Measurements from ENCODE around the gene SPOCK1. TPM values are rescaled to one million over a fixed set of nuclear protein-coding genes. Genes with fewer than 3 reads are reported as not detected.
A peak's percentile ranks its signal among the peaks of the same experiment; 100 is the strongest.

The SPOCK1 gene
- total RNA-seq, 2 donors from 2014 or later: not detected

DNA sequence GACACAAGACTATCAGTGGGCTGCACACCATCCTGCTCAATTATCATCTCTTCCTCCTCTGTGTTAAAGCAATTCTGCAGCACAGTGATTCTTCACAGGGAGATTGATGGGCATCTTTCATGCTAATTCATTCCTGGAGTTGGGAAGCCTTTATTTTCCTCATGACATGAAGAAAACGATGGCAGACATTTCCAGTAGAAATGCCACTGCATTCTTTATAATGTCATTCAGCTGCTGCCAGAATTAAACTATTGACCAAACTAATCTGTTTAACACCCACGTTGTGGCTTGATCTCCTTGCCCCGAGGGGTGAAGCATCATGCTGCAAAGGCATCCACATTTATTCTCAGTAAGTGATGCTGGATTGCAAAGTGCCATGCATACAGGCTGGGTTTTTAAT lies 273.0 kb downstream of the SPOCK1 start:
- Mint-ChIP-seq H3K9me3 (no peaks in the 10 kb centered on the region), H3K27me3 (ENCODE audit: low read depth) (no peaks in the 10 kb centered on the region), H3K4me1 (ENCODE audit: low read depth) (no peaks in the 10 kb centered on the region), H3K4me3 (no peak overlapping the region), H3K27ac (no peak overlapping the region), H3K36me3 (ENCODE audit: insufficient read depth in 2 of 2) (no peaks in the 10 kb centered on the region)
- DNase-seq: no peak
- ATAC-seq (replicated peaks in 1 of 2): no peak

DNA sequence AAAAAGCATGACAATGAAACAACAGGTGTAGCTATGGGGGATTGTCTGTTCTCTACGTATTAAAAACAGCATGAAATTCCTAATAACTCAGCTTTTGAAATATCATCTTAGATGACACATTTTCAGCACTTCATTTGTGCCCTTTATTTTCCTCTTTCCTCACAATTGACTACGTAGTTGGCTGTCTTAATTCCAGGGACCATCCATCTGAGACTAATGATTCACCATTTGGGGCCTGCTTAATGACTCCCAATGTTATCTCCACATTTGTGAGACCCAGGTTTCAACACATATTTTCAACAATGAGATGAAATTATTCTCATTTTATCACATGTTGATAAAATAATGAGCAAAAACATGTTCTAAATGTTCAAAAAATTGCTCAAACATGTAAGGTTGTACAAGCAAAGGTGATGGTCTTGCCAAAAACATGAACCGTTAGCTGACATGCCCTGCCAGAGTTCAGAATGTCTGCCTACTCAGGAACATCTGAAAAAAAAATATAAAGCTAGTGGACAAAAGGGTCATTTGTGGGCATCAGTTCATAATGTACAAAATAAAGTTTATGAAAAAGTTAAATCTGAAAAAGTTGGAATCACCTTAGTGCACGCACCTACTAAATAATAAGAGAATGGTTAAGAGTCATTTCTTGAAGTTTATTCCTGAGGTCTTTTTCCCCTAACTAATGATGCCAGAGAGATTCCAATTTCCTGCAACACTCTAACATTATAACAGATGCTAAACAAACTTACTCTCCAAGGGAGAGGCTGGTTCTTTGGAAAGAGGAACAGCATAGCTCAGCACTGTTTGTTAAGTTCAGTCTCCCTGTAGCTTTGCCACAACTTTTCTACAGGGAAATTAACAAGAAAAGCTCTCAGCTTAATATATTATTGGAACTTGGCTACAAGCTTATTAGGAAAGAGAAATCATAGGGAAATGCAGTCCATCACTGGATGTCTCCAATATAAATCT lies 275.5 kb downstream of the SPOCK1 start:
- H3K27me3 Mint-ChIP-seq (ENCODE audit: low read depth): no peaks in the 10 kb centered on the region

DNA sequence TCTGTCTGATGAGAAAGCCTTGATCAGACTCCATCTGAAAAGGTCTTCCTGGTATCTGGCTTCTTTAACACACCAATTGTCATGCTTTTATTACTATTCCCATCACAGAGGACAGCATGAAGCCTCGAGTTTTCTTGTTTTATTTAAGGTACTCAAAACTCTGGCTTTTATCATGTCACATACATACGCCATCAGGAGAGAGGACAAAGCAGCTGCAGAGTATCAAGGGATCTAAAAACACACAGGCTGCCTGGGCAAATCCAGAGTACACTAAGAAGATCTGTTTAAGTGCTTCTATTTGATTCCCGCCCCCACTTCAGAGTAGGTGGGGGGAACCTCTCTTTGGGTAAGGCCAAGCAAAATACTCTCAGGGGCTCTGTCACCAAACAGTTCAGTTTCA lies 277.2 kb downstream of the SPOCK1 start:
- Mint-ChIP-seq H3K4me1 (ENCODE audit: low read depth) (no peaks in the 10 kb centered on the region), H3K27ac (no peak overlapping the region), H3K27me3 (ENCODE audit: low read depth) (no peaks in the 10 kb centered on the region), H3K4me3 (no peak overlapping the region), H3K36me3 (ENCODE audit: insufficient read depth in 2 of 2) (no peaks in the 10 kb centered on the region), H3K9me3 (no peaks in the 10 kb centered on the region)
- ATAC-seq (replicated peaks in 1 of 2) (no peak), DNase-seq (no peak)

More for the DNA sequence above, 275.5 kb downstream of the SPOCK1 start:
- Mint-ChIP-seq H3K36me3 (ENCODE audit: insufficient read depth in 2 of 2) (no peaks in the 10 kb centered on the region), H3K9me3 (no peaks in the 10 kb centered on the region), H3K4me1 (ENCODE audit: low read depth) (no peaks in the 10 kb centered on the region), H3K4me3 (no peak overlapping the region), H3K27ac (no peak overlapping the region)
- DNase-seq (no peak), ATAC-seq (replicated peaks in 1 of 2) (no peak)

DNA sequence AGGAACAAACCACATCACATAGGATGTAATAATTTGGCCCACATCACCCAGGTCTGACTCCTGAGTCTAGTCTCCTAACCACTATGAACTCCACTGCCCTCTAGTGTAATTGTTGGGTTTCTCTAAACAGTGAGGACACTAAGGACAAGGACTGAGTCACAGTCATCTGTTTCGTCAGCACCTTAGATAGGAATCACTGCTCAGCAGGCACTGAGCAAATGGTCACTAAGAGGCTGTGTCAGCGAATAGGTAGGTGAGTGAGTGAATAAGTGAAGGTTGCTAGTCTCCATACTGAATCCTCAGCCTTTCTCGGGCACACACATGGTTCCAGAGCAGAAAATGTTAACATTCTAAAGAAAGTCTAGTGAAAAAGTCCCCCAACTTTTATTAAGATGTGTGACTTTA lies 278.6 kb downstream of the SPOCK1 start:
- Mint-ChIP-seq H3K9me3 (no peaks in the 10 kb centered on the region), H3K27ac (no peak overlapping the region), H3K27me3 (ENCODE audit: low read depth) (no peaks in the 10 kb centered on the region), H3K4me1 (ENCODE audit: low read depth) (no peaks in the 10 kb centered on the region), H3K4me3 (no peak overlapping the region), H3K36me3 (ENCODE audit: insufficient read depth in 2 of 2) (peaks cover 0 to 1% of the 10 kb centered on the region in 2 donors)
- DNase-seq (peak in 1 of 2 donors; percentile 8), ATAC-seq (replicated peaks in 1 of 2) (peak; percentile 62 to 76)

DNA sequence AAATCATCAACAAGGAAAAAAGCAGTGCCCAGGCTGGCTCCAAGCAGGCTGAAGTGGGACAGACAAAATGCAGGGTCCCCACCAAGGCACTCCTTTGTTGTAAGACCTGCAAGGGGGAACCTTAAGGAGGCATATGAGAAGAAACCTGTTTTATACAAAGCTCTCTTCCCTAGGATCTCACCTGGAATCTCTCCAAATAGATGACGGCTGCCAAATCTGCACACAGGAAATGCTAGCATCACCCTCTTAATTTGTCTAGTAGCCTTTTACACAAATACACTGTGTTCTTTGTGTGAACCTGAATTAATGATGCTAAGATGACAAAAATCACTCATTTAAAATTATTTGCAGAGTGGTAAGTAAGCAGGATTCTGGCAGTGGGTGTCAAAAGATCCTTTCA lies 280.2 kb downstream of the SPOCK1 start:
- H3K4me3 Mint-ChIP-seq: no peak overlapping the region
- H3K27ac Mint-ChIP-seq: no peak overlapping the region
- DNase-seq (no peak), ATAC-seq (replicated peaks in 1 of 2) (no peak)
- no peaks in the 10 kb centered on the region for H3K4me1 Mint-ChIP-seq (ENCODE audit: low read depth)
- H3K36me3 Mint-ChIP-seq (ENCODE audit: insufficient read depth in 2 of 2): peaks cover 0 to 1% of the 10 kb centered on the region in 2 donors
- no peaks in the 10 kb centered on the region for H3K9me3 Mint-ChIP-seq
- no peaks in the 10 kb centered on the region for H3K27me3 Mint-ChIP-seq (ENCODE audit: low read depth)

DNA sequence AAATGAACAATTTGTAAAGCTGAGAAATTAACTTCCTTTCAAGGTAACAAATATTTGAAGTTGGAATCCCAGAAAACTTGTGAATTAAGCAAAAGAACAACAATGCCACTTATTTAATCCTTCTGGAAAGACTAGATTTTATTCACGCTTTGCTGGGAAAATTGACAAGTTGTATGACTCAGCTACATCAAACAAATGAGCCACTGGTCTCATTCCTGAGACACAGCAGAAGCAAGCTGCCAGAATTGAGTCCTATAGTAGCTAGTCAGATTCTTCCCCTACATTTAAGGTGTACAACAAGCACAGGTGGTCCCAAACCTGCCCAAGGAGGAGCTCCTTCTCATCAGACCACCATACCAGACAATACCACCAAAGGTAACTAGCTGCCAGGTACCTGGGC lies 280.7 kb downstream of the SPOCK1 start:
- no peaks in the 10 kb centered on the region for H3K4me1 Mint-ChIP-seq (ENCODE audit: low read depth)
- DNase-seq: no peak
- H3K9me3 Mint-ChIP-seq: no peaks in the 10 kb centered on the region
- H3K27me3 Mint-ChIP-seq (ENCODE audit: low read depth): no peaks in the 10 kb centered on the region
- H3K27ac Mint-ChIP-seq: no peak overlapping the region
- no peak overlapping the region for H3K4me3 Mint-ChIP-seq
- ATAC-seq (replicated peaks in 1 of 2): no peak
- H3K36me3 Mint-ChIP-seq (ENCODE audit: insufficient read depth in 2 of 2): peaks cover 0 to 1% of the 10 kb centered on the region in 2 donors

DNA sequence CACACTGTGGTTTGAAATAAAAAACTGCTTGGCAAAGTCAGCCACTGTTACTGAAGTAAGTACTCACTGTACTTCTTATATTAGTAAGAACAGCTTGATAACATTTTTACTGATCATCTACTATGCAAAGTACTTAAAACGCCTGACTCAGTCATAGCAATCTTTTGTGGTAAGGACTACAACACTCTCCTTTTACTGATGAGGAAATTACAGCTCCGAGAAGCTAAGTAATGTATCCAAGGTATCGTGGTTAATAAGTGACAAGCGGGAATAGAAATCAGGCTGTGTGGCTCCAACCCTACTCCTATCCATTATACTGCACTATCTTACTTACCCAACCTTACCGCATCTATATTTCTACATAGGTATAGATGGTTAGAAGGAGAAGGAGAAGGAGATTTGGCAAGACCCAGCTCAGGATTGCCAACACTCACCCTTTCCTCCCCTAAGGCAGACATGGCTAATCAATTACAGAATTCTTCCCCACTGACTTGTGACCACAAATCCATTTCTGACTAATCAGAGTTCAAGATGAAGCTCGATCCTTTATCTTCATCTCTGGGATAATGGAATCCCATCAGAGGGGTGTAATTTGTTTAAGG lies 281.4 kb downstream of the SPOCK1 start:
- peaks cover 0 to 1% of the 10 kb centered on the region in 2 donors for H3K36me3 Mint-ChIP-seq (ENCODE audit: insufficient read depth in 2 of 2)
- H3K4me1 Mint-ChIP-seq (ENCODE audit: low read depth): no peaks in the 10 kb centered on the region
- no peak overlapping the region for H3K4me3 Mint-ChIP-seq
- H3K9me3 Mint-ChIP-seq: no peaks in the 10 kb centered on the region
- no peak for DNase-seq
- no peaks in the 10 kb centered on the region for H3K27me3 Mint-ChIP-seq (ENCODE audit: low read depth)
- ATAC-seq (replicated peaks in 1 of 2): no peak
- H3K27ac Mint-ChIP-seq: no peak overlapping the region

DNA sequence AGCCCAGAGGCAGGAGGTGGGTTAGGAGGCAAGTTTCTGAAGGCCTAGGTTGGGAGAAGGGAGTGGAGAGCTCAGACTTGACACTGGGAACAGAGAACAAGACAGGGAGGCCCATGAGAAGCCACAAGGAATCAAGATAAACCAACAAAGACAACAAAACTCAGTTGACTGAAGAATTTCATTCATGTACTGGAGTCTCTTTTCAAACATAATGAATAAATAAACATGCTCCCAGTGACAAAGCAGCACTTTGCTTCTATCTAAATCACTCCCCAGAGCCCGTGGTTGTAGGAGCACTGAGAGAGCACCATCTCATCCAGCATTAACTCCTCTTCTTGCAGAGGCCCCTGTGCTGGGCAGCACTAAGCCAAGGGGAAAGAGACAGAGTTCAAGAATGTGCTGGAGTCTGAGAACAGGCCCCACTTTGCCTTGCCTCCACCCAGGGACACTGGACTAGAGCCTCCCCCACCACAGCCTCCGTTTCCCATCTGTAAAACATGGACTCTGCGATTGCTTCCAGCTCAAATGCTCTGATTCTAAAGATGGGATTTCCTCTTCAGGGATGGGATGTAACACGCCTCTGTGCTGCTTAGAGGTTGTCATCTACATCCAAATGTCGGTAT lies 282.0 kb downstream of the SPOCK1 start:
- H3K4me1 Mint-ChIP-seq (ENCODE audit: low read depth): no peaks in the 10 kb centered on the region
- no peak for DNase-seq
- no peaks in the 10 kb centered on the region for H3K9me3 Mint-ChIP-seq
- ATAC-seq (replicated peaks in 1 of 2): no peak
- peaks cover 0 to 1% of the 10 kb centered on the region in 2 donors for H3K36me3 Mint-ChIP-seq (ENCODE audit: insufficient read depth in 2 of 2)
- H3K27me3 Mint-ChIP-seq (ENCODE audit: low read depth): no peaks in the 10 kb centered on the region
- H3K27ac Mint-ChIP-seq: no peak overlapping the region
- no peak overlapping the region for H3K4me3 Mint-ChIP-seq

DNA sequence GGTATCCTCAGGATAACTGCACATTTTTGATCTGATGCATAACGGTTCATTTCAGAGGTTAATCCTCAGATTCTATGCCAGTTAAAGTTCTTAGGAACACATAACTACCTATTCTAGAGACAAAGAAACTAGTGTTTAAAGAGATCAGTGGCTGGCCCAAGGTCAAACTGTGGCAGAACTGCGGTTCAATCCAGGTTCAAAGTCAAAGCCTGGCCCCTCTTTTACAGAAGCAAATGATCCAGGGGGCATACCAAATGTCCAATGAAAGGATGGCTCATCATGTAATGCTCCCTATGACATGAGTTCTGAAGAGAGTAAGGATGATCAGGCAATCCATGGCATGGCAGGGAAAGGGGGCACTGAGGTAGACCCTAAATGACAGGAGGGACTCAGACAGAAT lies 283.3 kb downstream of the SPOCK1 start:
- Mint-ChIP-seq H3K27ac (no peak overlapping the region), H3K27me3 (ENCODE audit: low read depth) (no peaks in the 10 kb centered on the region), H3K36me3 (ENCODE audit: insufficient read depth in 2 of 2) (peaks cover 0 to 1% of the 10 kb centered on the region in 2 donors), H3K4me1 (ENCODE audit: low read depth) (no peaks in the 10 kb centered on the region), H3K9me3 (peaks cover 0 to 2% of the 10 kb centered on the region in 2 donors), H3K4me3 (no peak overlapping the region)
- no peak for ATAC-seq (replicated peaks in 1 of 2)
- DNase-seq: no peak

DNA sequence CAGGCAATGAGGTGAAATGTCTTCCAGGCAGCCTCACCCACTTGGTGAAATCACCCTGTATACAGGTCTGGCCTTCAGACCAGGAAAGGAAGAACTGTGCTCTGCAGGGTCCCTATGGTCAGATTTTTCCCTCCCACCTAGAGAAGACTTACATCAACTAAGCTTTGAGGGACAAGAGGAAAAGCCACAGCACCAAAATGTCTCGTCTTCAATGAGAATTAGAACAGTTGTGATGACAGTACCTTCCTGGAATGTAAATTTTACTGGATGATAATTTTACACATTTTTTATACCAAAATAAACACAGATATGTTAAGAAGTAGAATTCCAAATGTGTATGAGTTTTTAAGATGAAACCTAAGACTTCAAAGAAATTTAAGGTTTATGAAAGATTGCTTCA lies 283.9 kb downstream of the SPOCK1 start:
- H3K4me3 Mint-ChIP-seq: no peak overlapping the region
- H3K9me3 Mint-ChIP-seq: peaks cover 0 to 2% of the 10 kb centered on the region in 2 donors
- peaks cover 0 to 1% of the 10 kb centered on the region in 2 donors for H3K36me3 Mint-ChIP-seq (ENCODE audit: insufficient read depth in 2 of 2)
- DNase-seq (no peak), ATAC-seq (replicated peaks in 1 of 2) (no peak)
- no peak overlapping the region for H3K27ac Mint-ChIP-seq
- no peaks in the 10 kb centered on the region for H3K4me1 Mint-ChIP-seq (ENCODE audit: low read depth)
- no peaks in the 10 kb centered on the region for H3K27me3 Mint-ChIP-seq (ENCODE audit: low read depth)

DNA sequence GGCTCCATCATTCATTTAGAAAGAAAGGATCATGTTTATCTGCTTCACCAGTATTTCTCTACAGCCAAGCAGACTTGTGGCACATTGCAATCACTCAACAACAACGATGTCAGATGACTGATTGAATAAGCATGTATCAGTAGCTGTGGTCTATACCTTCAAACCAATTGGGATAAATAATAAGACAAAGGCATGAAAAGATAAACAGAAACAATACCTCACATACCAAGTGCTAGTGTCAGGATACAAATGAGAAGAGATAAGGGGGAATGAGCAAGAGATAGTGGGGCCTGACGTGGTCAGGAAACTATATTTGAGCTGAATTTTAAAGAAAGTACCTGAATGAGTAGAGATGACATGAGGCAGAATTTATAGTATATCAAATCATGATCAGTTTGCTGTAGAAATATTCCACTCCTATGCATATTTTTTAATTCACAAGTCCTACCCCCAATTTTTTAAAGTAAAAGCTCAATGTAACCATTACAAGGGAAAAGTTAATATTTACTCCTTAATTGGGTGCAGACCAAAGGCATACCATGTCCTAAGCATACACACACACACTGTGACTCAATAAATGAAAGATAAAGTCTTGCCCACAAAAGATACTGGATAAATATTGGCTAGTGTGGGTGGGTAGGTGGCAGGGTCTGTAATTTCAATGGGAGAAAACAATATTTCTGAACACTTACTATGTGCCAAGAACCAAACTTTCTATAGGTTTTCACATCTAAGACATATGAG lies 284.5 kb downstream of the SPOCK1 start:
- DNase-seq: no peak
- Mint-ChIP-seq H3K4me1 (ENCODE audit: low read depth) (no peaks in the 10 kb centered on the region), H3K27ac (no peak overlapping the region), H3K36me3 (ENCODE audit: insufficient read depth in 2 of 2) (peaks cover 0 to 1% of the 10 kb centered on the region in 2 donors), H3K9me3 (peaks cover 0 to 2% of the 10 kb centered on the region in 2 donors), H3K4me3 (no peak overlapping the region), H3K27me3 (ENCODE audit: low read depth) (no peaks in the 10 kb centered on the region)
- no peak for ATAC-seq (replicated peaks in 1 of 2)

DNA sequence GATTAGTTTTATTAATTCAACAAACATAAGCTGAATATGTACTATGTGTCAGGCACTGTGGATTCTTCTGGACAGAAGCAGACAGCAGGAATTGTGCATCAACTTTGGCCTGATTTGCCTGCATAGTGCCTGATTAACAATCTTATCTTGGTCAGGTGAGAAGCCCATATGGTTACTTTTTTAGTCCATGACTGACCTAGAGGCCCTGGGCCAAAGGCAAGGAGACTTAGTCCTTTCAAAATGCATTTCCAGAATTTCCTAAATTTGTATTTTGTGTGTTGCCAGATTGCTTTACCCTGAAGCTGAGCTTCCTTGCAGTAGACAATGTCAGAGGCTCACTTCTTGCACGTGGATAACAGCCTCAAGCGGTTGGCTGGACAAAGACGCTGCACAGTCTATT lies 286.7 kb downstream of the SPOCK1 start:
- ATAC-seq (replicated peaks in 1 of 2) (no peak), DNase-seq (no peak)
- Mint-ChIP-seq H3K36me3 (ENCODE audit: insufficient read depth in 2 of 2) (peaks cover 0 to 1% of the 10 kb centered on the region in 2 donors), H3K4me1 (ENCODE audit: low read depth) (no peaks in the 10 kb centered on the region), H3K27me3 (ENCODE audit: low read depth) (no peaks in the 10 kb centered on the region), H3K4me3 (no peak overlapping the region), H3K9me3 (peaks cover 0 to 2% of the 10 kb centered on the region in 2 donors), H3K27ac (no peak overlapping the region)

Measured in activated T-cell treated with anti-CD3 and anti-CD28 coated beads, Interleukin-2, amount 50 U/mL, for 72 hours (primary cell).